Stimulated activated effector memory CD8-positive, alpha-beta T cell treated with anti-CD3 and anti-CD28 coated beads, Interleukin-12 subunit alpha, Interleukin-12 subunit beta, amount 100 ng/mL, for 72 hours (primary cell): Measurements from ENCODE around the gene DCK.
A peak's percentile ranks its signal among the peaks of the same experiment; 100 is the strongest.

Experiments used
- ATAC-seq: fragments of 150-1000 bp; cut with Tn5 transposase; 2 replicates; pipeline ENCODE4 v1.10.0; 2021
- DNase-seq, 2 donors: peaks; one replicate each; pipeline ENCODE4 v3.0.0; 2021 to 2022; ENCODE audit warnings: low spot score in 2 of 2
- H3K27ac Mint-ChIP-seq: one replicate; pipeline ENCODE4 v1.8.0; 2022; ENCODE audit warnings: mild to moderate bottlenecking, mixed read lengths
- H3K36me3 Mint-ChIP-seq: one replicate; pipeline ENCODE4 v1.8.0; 2022; ENCODE audit warnings: mild to moderate bottlenecking, mixed read lengths
- H3K4me1 Mint-ChIP-seq: one replicate; pipeline ENCODE4 v1.8.0; 2022; ENCODE audit warnings: mixed read lengths
- H3K4me3 Mint-ChIP-seq: one replicate; pipeline ENCODE4 v1.8.0; 2022; ENCODE audit warnings: mild to moderate bottlenecking, mixed read lengths
- H3K9me3 Mint-ChIP-seq: one replicate; pipeline ENCODE4 v1.8.0; 2022; ENCODE audit warnings: mixed read lengths

The DCK gene

DNA sequence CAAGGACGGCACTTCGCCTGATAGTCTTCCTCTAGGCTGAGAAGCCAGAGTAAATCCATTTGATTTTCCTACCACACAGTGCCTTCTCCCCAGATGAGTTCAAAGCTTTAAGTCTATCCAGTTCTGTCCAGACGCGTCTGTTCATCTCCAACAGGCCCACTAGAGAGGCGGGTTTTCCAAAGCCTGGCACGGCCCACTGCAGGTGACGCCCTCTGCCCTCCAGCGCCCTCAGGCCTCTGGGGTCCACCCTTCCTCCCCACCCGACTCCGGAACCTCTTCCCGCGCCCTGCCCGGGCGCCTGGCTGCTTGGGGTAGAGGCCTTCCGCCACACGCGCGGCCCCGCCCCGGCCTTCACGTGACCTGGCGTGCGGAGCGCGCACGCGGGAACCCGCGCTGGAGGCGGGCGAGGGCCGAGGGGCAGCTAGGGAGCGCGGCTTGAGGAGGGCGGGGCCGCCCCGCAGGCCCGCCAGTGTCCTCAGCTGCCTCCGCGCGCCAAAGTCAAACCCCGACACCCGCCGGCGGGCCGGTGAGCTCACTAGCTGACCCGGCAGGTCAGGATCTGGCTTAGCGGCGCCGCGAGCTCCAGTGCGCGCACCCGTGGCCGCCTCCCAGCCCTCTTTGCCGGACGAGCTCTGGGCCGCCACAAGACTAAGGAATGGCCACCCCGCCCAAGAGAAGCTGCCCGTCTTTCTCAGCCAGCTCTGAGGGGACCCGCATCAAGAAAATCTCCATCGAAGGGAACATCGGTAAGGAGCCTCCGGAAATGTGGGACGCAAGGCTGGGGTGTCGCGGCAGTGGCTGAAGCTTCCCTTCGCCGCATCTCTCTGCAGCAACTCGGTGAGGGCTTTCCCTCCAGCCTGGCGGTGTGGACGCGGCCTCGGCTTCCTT is at the start of gene DCK:
TSS of gene DCK (plus strand) at position 469 of the 888 bp plus-strand sequence. CDS start at position 656, 187 bp downstream.
- peaks cover 30% of the 10 kb centered on the region for H3K4me1 Mint-ChIP-seq
- peak; percentile 89 for ATAC-seq
- peak within 1 kb of the TSS; percentile 84 for H3K27ac Mint-ChIP-seq
- peak; percentile 88 to 93 for DNase-seq
- peak within 1 kb of the TSS; percentile 87 for H3K4me3 Mint-ChIP-seq
- H3K36me3 Mint-ChIP-seq, result peaks cover 18% of the 10 kb centered on the region
- H3K9me3 Mint-ChIP-seq, result no peaks in the 10 kb centered on the region

DNA sequence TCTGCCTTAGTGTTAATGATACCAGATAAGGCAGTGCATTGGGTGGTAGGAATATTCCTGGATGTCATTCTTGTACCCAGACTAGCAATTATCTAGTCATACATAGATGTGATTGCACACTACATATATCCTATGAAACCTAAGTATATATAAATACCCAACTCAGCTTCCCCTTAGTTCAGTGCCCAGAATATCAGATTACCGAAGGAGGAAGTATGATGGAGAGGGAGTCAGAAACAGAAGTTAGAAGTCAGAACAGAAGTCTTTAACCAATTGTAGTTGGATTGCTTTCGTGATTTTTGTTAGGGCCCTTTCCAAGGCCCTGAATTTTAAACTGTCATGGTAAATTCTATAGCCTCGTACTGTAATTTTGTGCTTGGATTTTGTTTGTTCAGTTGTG is 48.4 kb upstream of the DCK start:
- H3K4me3 Mint-ChIP-seq, result no peak overlapping the region
- no peaks in the 10 kb centered on the region for H3K36me3 Mint-ChIP-seq
- no peak for ATAC-seq
- no peaks in the 10 kb centered on the region for H3K9me3 Mint-ChIP-seq
- H3K27ac Mint-ChIP-seq, result no peak overlapping the region
- peaks cover 8% of the 10 kb centered on the region for H3K4me1 Mint-ChIP-seq
- DNase-seq, result no peak

DNA sequence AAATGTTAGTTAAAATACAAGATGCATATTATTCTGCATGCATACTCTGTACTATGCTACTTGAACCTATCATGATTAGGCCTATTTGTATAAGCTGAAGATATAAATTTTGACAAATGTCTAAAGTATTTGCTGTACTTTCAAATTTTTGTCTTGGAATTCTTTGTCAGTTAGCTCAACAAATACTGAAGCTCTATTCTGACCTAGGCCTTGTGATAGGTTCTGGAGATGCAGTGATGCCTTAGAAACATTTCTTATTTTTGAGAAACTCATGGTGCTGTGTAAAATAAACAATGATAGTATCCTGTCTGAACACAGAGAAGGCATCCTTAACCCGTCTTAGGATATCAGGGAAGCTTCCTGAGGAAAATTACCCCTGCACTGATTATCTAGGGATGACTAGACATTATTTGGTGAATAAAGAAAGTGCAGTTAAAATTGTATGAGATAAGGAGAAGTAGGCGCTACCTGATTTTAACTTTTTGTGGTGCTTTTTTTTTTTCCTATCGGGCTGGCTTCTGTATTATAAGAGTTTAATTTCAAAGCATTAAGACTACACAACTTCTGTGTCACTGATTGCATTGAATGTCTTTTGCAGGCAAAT is 47.9 kb upstream of the DCK start:
- ATAC-seq (no peak), DNase-seq (no peak)
- Mint-ChIP-seq H3K36me3 (no peaks in the 10 kb centered on the region), H3K27ac (no peak overlapping the region), H3K4me3 (no peak overlapping the region), H3K4me1 (peaks cover 6% of the 10 kb centered on the region), H3K9me3 (no peaks in the 10 kb centered on the region)

DNA sequence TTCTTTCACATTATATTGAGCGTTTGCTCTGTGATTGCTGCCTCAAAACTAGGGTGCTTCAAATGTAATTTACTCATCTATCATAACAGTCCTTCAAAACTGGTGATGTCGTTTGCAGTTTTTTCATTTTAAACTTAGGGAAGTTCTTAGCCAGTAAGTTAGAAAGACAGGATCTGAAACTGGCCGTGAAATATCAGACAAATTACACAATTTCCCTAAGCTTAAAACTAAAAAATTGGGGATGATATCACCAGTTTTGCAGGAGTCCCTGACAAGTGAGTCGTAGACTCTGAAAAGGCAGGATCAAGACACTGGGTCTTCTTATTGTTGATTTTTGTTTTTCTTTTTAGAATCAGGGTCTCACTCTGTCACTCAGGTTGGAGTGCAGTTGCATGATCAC is 46.5 kb upstream of the DCK start:
- H3K4me3 Mint-ChIP-seq, result no peak overlapping the region
- DNase-seq (no peak), ATAC-seq (no peak)
- no peaks in the 10 kb centered on the region for H3K36me3 Mint-ChIP-seq
- H3K9me3 Mint-ChIP-seq, result no peaks in the 10 kb centered on the region
- H3K4me1 Mint-ChIP-seq, result peaks cover 6% of the 10 kb centered on the region
- no peak overlapping the region for H3K27ac Mint-ChIP-seq

DNA sequence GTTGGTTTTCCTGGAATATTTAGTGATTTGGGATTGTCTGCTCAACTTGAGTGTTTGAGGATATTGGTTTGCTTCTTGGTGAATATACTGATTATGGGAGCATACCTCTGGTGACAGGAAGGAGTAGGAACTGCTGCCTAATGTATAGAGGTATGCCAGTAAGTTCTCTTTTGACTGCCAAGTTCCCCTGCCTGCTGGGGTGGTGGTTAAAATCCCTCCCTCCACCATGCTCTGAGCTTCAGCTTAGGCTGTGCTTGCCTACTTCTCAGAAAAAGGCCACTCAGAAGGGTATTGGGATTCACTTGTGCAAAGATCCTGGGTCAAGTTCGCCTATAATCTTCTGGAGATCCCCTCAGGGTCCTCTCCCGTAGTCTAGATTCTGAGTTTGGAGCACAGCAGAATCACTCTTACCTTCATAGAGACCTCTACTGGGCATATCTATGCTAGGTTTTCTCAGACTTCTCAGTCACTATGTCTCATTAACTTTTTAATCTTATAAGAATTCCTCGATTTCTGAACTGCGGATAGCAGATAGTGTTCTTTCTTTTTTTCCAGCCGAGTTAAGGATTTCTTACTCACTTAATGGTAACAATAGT is 44.7 kb upstream of the DCK start:
- no peaks in the 10 kb centered on the region for H3K36me3 Mint-ChIP-seq
- H3K4me1 Mint-ChIP-seq, result peaks cover 6% of the 10 kb centered on the region
- DNase-seq, result no peak
- H3K27ac Mint-ChIP-seq, result peak overlapping the region; percentile 29
- no peak for ATAC-seq
- H3K9me3 Mint-ChIP-seq, result no peaks in the 10 kb centered on the region
- H3K4me3 Mint-ChIP-seq, result no peak overlapping the region

DNA sequence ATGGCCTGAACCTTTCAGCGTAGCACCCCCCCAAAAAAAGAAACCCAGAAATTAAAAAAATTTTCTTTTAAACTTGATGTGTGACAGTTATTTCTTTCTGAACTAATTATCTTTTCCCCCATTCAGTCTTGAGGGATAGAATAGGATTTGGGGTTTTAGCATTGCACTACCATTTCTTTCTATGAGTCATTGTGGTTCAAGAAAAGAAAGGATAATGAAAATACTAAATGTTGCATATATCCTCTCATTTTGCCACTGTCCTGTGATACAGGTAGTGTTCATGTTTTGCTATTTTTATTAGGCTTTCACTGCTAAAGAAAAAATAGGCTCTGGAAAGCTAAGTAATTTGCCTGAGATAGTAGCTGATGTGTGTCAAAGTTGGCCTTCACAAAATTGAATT is 39.4 kb upstream of the DCK start:
- H3K4me3 Mint-ChIP-seq, result no peak overlapping the region

DNA sequence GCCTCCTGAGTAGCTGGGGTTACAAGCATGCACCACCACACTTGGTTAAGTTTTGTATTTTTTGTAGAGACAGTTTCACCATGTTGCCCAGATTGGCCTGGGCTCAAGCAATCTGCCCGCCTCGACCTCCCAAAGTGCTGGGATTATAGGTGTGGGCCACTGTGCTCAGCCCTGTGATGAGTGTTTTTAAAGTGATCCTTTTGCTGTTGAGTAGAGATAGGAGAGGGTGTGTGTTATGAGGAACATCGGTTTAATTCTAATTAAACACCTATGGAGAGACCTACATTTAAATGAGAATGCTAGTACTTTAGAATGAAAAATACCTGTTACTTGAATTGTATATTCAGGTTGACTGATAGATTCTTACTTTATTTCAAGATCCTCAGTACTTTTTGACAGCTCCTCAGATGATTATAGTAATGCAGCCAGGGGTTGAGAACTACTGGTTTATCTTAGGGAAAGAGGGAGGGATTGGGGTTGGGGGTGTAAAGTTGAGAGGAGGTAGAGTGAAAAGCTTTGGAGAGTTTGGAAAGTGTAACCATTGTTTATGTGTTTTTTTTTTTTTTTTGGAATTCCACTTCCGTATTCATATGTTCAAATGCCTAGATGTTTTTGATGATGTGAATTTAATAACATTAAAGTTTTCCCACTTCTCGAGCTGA is 36.8 kb upstream of the DCK start:
- Mint-ChIP-seq H3K9me3 (no peaks in the 10 kb centered on the region), H3K4me1 (no peaks in the 10 kb centered on the region), H3K27ac (no peak overlapping the region), H3K36me3 (peaks cover 14% of the 10 kb centered on the region), H3K4me3 (no peak overlapping the region)
- DNase-seq (no peak), ATAC-seq (no peak)

More for the DNA sequence above, 39.4 kb upstream of the DCK start:
- Mint-ChIP-seq H3K9me3 (no peaks in the 10 kb centered on the region), H3K36me3 (no peaks in the 10 kb centered on the region), H3K27ac (no peak overlapping the region), H3K4me1 (no peaks in the 10 kb centered on the region)
- ATAC-seq, result no peak
- DNase-seq, result no peak

DNA sequence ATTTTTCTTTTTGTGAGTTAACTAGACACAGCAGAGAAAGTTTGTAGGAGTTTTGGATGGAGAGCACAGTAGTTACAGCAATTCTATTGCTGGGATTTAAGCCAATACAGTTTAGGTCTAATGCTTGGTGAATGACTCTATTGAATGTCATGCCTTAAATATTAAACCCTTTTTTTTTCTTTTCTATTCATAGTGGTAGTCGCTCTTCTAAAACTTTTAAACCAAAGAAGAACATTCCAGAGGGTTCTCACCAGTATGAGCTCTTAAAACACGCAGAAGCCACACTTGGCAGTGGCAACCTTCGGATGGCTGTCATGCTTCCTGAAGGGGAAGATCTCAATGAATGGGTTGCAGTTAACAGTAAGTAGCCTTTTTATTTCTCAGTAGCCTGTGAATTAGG is 34.8 kb upstream of the DCK start:
- H3K4me1 Mint-ChIP-seq, result no peaks in the 10 kb centered on the region
- H3K36me3 Mint-ChIP-seq, result peaks cover 28% of the 10 kb centered on the region
- no peak for DNase-seq
- no peaks in the 10 kb centered on the region for H3K9me3 Mint-ChIP-seq
- no peak overlapping the region for H3K27ac Mint-ChIP-seq
- ATAC-seq, result no peak
- H3K4me3 Mint-ChIP-seq, result no peak overlapping the region

DNA sequence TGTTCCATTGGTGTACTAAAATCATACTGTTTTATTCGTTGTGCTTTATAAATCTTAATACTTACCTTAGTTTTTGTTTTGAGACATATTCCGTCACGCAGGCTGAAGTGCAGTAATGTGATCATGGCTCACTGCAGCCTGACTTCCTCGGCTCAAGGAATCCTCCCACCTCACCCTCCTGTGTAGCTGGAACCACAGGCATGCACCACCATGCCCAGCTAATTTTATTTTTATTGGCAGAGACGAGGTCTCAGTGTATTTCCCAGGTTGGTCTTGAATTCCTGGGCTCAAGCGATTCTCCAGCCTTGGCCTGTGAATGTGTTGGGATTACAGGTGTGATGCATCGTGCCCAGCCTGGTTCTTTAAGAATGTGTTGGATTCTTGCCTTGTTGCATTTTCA is 24.4 kb upstream of the DCK start:
- H3K9me3 Mint-ChIP-seq, result no peaks in the 10 kb centered on the region
- no peaks in the 10 kb centered on the region for H3K4me1 Mint-ChIP-seq
- DNase-seq, result no peak
- H3K27ac Mint-ChIP-seq, result no peak overlapping the region
- no peak overlapping the region for H3K4me3 Mint-ChIP-seq
- H3K36me3 Mint-ChIP-seq, result peaks cover 15% of the 10 kb centered on the region
- ATAC-seq, result no peak

DNA sequence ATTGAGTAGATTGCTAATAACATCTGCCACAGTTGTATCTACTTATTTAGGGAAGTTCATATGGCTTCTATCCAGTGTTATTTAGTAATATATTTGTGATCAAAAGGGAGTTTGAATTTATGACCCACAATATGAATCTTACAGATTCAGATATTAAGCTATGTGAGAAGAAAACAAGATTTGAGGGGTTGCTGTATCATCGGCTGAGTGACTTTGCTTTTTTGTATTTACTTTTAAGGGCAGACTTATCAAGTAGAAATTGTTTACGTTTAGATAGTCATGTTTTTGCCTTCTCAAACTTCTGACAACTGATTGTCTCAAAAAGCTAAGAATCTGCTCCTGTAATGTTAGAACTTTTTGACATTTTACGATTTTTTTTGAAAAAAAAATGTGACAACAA is 17.2 kb upstream of the DCK start:
- H3K9me3 Mint-ChIP-seq, result no peaks in the 10 kb centered on the region
- H3K4me1 Mint-ChIP-seq, result no peaks in the 10 kb centered on the region
- H3K27ac Mint-ChIP-seq, result no peak overlapping the region
- DNase-seq (no peak), ATAC-seq (no peak)
- H3K4me3 Mint-ChIP-seq, result no peak overlapping the region
- peaks cover 30% of the 10 kb centered on the region for H3K36me3 Mint-ChIP-seq

DNA sequence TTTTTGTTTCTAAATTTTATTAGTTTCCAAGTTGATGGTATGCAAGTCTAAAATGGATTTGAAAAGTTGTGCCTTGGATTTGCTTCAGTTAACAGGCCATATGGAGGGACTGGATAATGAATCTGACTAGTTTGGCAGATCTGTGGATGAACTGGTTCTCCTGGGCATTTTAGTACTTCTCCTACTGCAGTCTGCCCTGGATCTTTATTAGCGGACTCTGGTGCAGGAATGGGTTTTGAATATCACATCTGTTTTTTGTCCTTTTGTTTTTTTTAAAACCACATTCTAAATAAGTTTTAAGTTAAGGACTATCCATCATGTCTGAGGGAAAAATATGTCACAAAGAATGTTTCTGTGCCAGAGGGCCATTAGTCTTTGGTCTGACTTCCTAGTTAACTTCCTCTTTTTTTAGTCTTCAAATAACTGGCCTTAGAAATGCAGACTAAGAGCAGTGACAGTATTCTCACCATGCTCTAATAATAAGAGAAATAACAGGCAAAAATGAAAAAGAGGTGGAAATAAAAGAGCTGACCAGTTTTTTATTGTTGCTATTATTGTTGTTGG is 13.9 kb upstream of the DCK start:
- H3K9me3 Mint-ChIP-seq, result no peaks in the 10 kb centered on the region
- no peaks in the 10 kb centered on the region for H3K4me1 Mint-ChIP-seq
- H3K27ac Mint-ChIP-seq, result no peak overlapping the region
- peaks cover 19% of the 10 kb centered on the region for H3K36me3 Mint-ChIP-seq
- DNase-seq (no peak), ATAC-seq (no peak)
- H3K4me3 Mint-ChIP-seq, result no peak overlapping the region

DNA sequence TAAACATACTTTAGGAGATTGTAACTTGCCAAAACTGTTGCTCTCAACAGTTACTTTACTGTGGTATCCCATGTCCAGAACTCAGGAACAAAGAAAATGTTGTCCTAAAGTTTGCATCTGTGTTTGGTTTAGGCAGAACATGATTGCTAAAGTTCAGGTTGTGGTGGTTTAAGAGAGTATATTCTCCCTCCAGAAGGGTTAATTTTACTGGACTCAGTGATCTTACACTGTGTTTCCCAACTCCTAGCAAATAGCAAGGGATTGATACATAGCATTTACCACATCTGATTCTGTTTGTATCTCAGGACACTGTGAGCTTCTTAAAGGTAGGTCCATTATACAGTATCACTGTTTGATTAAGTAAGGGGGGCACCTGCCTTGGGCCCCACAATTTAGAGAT is 13.3 kb upstream of the DCK start:
- Mint-ChIP-seq H3K36me3 (peaks cover 12% of the 10 kb centered on the region), H3K27ac (no peak overlapping the region), H3K4me3 (no peak overlapping the region), H3K9me3 (no peaks in the 10 kb centered on the region), H3K4me1 (no peaks in the 10 kb centered on the region)
- ATAC-seq, result no peak
- DNase-seq, result no peak

DNA sequence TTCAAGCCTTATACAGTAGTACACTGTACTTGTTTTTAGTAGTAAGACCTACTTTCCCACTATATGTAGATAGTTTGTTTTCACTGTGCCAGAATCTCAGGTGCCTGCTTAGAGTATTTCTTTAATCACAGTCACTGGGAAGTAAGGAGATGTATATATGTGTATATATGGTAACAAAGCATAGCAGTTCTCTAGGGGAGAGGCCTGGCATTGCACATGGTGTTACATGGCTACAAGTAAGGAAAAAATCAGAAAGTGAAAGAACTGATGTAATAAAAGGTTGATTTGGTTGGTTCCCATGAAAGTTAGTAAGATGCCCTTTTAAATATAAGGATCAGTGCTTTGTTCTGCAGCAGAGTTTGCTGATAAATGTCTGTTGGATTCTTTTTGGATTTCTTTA is 9.3 kb upstream of the DCK start:
- H3K4me1 Mint-ChIP-seq, result no peaks in the 10 kb centered on the region
- no peak overlapping the region for H3K27ac Mint-ChIP-seq

DNA sequence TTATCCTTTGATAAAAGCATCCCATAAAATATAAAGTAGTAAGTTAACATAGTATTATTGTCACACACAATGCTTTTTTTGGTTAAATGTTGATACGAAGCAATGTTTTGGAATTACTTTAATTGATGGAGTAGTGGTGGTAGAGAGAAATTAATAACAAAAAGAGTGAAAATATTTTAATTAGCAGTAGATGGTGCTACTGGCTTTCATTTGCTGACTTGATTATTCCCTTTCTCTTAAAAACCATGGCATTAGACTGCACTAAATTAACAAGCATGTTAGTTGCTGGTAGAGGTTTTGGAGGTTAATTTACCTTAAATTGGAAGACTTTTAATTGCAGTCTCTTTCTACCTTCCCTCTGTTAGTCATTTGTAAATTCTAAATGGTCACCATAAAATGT is 8.9 kb upstream of the DCK start:
- no peaks in the 10 kb centered on the region for H3K36me3 Mint-ChIP-seq
- H3K4me3 Mint-ChIP-seq, result no peak overlapping the region
- no peak for ATAC-seq
- H3K4me1 Mint-ChIP-seq, result no peaks in the 10 kb centered on the region
- DNase-seq, result no peak
- no peaks in the 10 kb centered on the region for H3K9me3 Mint-ChIP-seq
- H3K27ac Mint-ChIP-seq, result no peak overlapping the region

More for the DNA sequence above, 9.3 kb upstream of the DCK start:
- ATAC-seq (no peak), DNase-seq (no peak)
- H3K36me3 Mint-ChIP-seq, result no peaks in the 10 kb centered on the region
- no peaks in the 10 kb centered on the region for H3K9me3 Mint-ChIP-seq
- H3K4me3 Mint-ChIP-seq, result no peak overlapping the region

DNA sequence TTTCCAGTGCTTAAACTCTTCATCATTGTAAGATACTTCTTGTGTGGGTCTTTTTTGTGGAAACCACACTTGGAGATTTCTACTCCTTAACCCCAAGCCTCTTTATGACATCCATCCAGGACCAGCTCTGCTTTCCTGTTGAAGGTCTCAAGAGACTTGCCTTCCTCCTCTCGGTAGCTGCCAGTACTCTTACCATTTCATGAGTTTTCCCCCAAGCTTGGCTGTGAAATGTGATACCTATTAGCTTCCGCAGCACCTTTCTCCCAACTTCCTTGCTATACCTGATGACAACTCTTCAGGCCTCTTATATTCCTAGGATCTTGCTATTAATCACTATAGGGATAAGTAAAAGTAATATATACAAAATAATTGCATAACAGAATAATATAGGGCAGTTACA is 1.9 kb upstream of the DCK start:
- ATAC-seq (no peak), DNase-seq (no peak)
- H3K4me3 Mint-ChIP-seq, result no peak overlapping the region
- H3K27ac Mint-ChIP-seq, result no peak overlapping the region
- H3K4me1 Mint-ChIP-seq, result peaks cover 19% of the 10 kb centered on the region
- H3K9me3 Mint-ChIP-seq, result no peaks in the 10 kb centered on the region
- peaks cover 5% of the 10 kb centered on the region for H3K36me3 Mint-ChIP-seq
